ENCODE results near the gene POLR3H.

Gene POLR3H

DNA sequence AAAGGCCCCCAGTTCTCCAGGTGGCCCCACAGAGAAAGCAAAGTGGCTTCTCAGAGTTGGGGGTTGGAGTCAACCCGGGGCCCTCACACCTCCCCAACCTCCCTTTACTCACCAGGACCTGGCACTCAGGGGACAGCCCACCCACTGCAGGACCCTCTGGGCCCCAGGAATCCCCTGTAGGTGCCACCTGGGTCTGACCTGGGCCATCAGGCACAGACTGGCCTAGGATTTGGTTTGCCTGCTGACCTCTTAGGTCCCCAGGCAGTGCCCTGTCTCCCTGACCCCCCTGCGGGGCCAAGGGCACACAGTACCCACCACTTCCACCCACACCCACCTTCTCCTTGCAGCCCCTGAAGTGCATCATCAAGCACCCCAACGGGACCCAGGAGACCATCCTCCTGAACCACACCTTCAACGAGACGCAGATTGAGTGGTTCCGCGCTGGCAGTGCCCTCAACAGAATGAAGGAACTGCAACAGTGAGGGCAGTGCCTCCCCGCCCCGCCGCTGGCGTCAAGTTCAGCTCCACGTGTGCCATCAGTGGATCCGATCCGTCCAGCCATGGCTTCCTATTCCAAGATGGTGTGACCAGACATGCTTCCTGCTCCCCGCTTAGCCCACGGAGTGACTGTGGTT lies 16.0 kb downstream of the POLR3H start:
- peaks cover 62% of the 10 kb centered on the region; the same call in 1 of the 2 replicates for H3K36me3 ChIP-seq (ENCODE audit: insufficient read depth, low read length)
- no peaks in the 10 kb centered on the region for H3F3A ChIP-seq (ENCODE audit: low read depth)
- H3K9me3 ChIP-seq (ENCODE audit: insufficient read depth, low read depth, low read length): no peaks in the 10 kb centered on the region
- H3K9ac ChIP-seq (ENCODE audit: low read depth, low read length, poor library complexity, severe bottlenecking): no peak overlapping the region
- H3K4me2 ChIP-seq (ENCODE audit: low read depth, low read length, poor library complexity, severe bottlenecking): no peak overlapping the region
- TF ChIP-seq, protein P1, sequence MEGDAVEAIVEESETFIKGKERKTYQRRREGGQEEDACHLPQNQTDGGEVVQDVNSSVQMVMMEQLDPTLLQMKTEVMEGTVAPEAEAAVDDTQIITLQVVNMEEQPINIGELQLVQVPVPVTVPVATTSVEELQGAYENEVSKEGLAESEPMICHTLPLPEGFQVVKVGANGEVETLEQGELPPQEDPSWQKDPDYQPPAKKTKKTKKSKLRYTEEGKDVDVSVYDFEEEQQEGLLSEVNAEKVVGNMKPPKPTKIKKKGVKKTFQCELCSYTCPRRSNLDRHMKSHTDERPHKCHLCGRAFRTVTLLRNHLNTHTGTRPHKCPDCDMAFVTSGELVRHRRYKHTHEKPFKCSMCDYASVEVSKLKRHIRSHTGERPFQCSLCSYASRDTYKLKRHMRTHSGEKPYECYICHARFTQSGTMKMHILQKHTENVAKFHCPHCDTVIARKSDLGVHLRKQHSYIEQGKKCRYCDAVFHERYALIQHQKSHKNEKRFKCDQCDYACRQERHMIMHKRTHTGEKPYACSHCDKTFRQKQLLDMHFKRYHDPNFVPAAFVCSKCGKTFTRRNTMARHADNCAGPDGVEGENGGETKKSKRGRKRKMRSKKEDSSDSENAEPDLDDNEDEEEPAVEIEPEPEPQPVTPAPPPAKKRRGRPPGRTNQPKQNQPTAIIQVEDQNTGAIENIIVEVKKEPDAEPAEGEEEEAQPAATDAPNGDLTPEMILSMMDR (conservative IDR thresholded peaks at IDR 0.05; ENCODE audit: low read length): no peak
- TF ChIP-seq EZH2phosphoT487 (IDR thresholded peaks at IDR 0.05; ENCODE audit: borderline replicate concordance): no peak
- H3K79me2 ChIP-seq (ENCODE audit: insufficient read depth, low read length): no peaks in the 10 kb centered on the region
- H3K4me3 ChIP-seq (ENCODE audit: low read length, poor library complexity, severe bottlenecking): no peak overlapping the region
- H4K20me1 ChIP-seq (ENCODE audit: insufficient read depth, low read length, poor library complexity, severe bottlenecking): peaks cover 6% of the 10 kb centered on the region
- H3K27me3 ChIP-seq (ENCODE audit: insufficient read depth, low read length, poor library complexity, severe bottlenecking): no peaks in the 10 kb centered on the region
- no peak overlapping the region for H2AFZ ChIP-seq (ENCODE audit: low read length)
- H3K4me1 ChIP-seq (ENCODE audit: insufficient read depth, low read length, poor library complexity, severe bottlenecking): no peaks in the 10 kb centered on the region
- H3K9me2 ChIP-seq (replicated peaks; ENCODE audit: low read depth, low read length): no peaks in the 10 kb centered on the region

DNA sequence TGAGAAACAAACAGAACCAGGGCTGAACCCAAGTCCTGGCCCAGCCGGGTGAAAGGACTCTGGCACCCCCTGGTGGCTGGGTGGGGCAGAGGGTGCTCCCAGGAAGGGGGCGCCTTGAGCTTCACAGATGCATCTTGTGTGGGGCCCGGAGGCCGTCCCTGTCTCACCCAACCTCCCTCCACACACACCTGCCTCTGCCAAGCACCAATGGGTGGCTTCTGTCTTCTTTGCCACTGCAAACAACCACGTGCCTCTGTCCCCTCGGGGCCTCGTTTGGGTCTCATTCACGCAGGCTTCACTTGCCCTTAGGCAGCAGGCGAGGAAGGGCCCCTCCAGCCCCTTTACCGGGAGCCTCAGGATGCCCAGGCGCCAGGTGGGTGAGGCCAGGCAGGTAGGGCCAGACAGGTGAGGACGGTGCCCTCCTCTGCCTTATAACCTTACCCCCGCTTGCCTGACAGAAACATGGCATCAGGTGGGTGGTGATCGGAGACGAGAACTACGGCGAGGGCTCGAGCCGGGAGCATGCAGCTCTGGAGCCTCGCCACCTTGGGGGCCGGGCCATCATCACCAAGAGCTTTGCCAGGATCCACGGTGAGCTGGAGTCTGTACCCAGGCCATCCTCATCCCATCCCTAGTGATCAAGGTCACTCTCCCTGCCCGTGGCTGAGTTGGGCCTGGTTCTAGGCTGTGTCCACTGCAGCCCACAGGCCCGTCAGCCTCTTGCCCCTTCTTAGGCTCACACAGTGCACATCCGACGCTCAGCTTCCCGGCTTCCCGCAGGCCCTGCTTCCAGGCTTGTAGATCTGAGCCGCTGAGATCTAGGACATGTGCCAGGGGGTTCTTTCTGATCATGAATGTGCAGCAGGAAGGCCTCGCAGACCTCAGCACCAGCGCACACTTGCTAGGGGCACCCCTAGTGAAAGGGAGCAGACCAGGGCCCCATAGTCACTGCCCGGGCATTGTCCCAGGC lies 17.2 kb downstream of the POLR3H start:
- H4K20me1 ChIP-seq (ENCODE audit: insufficient read depth, low read length, poor library complexity, severe bottlenecking): no peaks in the 10 kb centered on the region
- peaks cover 58% of the 10 kb centered on the region; the same call in 1 of the 2 replicates for H3K36me3 ChIP-seq (ENCODE audit: insufficient read depth, low read length)
- no peaks in the 10 kb centered on the region for H3K79me2 ChIP-seq (ENCODE audit: insufficient read depth, low read length)
- H3K27me3 ChIP-seq (ENCODE audit: insufficient read depth, low read length, poor library complexity, severe bottlenecking): no peaks in the 10 kb centered on the region
- H3K9ac ChIP-seq (ENCODE audit: low read depth, low read length, poor library complexity, severe bottlenecking): no peak overlapping the region
- TF ChIP-seq, protein P1 (conservative IDR thresholded peaks at IDR 0.05; ENCODE audit: low read length): peak; percentile 95
- TF ChIP-seq EZH2phosphoT487 (IDR thresholded peaks at IDR 0.05; ENCODE audit: borderline replicate concordance): no peak
- H2AFZ ChIP-seq (ENCODE audit: low read length): no peak overlapping the region
- H3K4me2 ChIP-seq (ENCODE audit: low read depth, low read length, poor library complexity, severe bottlenecking): no peak overlapping the region
- H3K9me2 ChIP-seq (replicated peaks; ENCODE audit: low read depth, low read length): no peaks in the 10 kb centered on the region
- no peak overlapping the region for H3K4me3 ChIP-seq (ENCODE audit: low read length, poor library complexity, severe bottlenecking)
- no peaks in the 10 kb centered on the region for H3F3A ChIP-seq (ENCODE audit: low read depth)
- H3K9me3 ChIP-seq (ENCODE audit: insufficient read depth, low read depth, low read length): no peaks in the 10 kb centered on the region
- H3K4me1 ChIP-seq (ENCODE audit: insufficient read depth, low read length, poor library complexity, severe bottlenecking): no peaks in the 10 kb centered on the region

DNA sequence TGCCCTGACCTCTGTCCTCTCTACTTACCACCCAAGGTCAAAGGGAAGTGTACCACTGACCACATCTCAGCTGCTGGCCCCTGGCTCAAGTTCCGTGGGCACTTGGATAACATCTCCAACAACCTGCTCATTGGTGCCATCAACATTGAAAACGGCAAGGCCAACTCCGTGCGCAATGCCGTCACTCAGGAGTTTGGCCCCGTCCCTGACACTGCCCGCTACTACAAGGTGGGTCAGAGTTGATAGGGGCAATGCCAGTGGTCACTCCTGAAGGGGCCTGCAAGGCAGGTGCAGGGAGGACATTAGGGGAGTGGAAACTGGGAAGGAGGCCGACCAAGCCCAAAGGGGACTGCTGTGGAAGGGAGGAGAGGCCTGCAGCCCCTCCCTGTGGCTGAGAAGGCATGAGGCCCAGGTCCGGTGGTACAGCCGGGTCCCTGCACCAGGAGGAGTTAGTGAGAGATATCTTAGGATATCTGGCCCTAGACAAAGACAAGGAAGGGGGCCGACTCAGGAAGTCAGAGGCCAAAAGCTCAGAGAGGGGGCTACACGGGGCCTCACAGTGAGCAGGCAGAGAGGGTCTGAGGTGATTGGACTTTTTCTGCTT lies 17.9 kb downstream of the POLR3H start:
- Histone ChIP-seq H3K4me3 (ENCODE audit: low read length, poor library complexity, severe bottlenecking) (no peak overlapping the region), H3K9me2 (replicated peaks; ENCODE audit: low read depth, low read length) (no peaks in the 10 kb centered on the region), H3K27me3 (ENCODE audit: insufficient read depth, low read length, poor library complexity, severe bottlenecking) (no peaks in the 10 kb centered on the region), H3K9ac (ENCODE audit: low read depth, low read length, poor library complexity, severe bottlenecking) (no peak overlapping the region), H3K36me3 (ENCODE audit: insufficient read depth, low read length) (peaks cover 50% of the 10 kb centered on the region; the same call in 1 of the 2 replicates), H4K20me1 (ENCODE audit: insufficient read depth, low read length, poor library complexity, severe bottlenecking) (no peaks in the 10 kb centered on the region), H3K4me2 (ENCODE audit: low read depth, low read length, poor library complexity, severe bottlenecking) (no peak overlapping the region), H3F3A (ENCODE audit: low read depth) (no peaks in the 10 kb centered on the region), H2AFZ (ENCODE audit: low read length) (no peak overlapping the region), H3K4me1 (ENCODE audit: insufficient read depth, low read length, poor library complexity, severe bottlenecking) (no peaks in the 10 kb centered on the region), H3K9me3 (ENCODE audit: insufficient read depth, low read depth, low read length) (no peaks in the 10 kb centered on the region), H3K79me2 (ENCODE audit: insufficient read depth, low read length) (no peaks in the 10 kb centered on the region)
- TF ChIP-seq, protein P1 (conservative IDR thresholded peaks at IDR 0.05; ENCODE audit: low read length): no peak
- no peak for TF ChIP-seq EZH2phosphoT487 (IDR thresholded peaks at IDR 0.05; ENCODE audit: borderline replicate concordance)
